Astrocyte (in vitro differentiated cells and primary cell): ENCODE results near the gene CDC20B.

Experiments
- EZH2 ChIP-seq: IDR thresholded peaks from 2 replicates; pipeline ENCODE4 v1.6.1; 2012; ENCODE audit warnings: mild to moderate bottlenecking, low read length, inconsistent platforms; ENCODE audit not compliant: insufficient read depth
- TF ChIP-seq, protein P1 (sequence below): IDR thresholded peaks from 2 replicates; pipeline ENCODE4 v1.5.1; 2011; ENCODE audit warnings: low read depth, mild to moderate bottlenecking, inconsistent platforms, low read length, moderate library complexity; ENCODE audit not compliant: insufficient read depth

DNA sequence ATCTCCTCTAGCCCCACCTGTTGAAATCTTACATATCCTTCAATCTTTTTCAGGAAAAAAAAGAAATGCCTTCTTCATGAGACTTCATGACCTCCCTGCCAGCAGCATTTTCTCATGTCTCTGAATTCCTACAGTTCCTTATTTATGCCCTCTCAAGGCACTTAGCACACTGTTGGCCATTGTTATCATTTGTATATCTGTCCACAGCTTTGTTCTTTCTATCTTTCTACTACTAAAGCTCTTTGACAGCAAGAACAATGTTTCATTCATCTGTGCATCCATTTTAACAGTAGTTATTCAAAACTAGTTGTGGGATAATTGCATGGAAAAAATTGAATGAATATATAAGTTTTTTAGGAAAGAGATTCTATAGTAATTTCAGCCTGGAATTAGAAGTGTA is 91.4 kb downstream of the CDC20B start:
- TF ChIP-seq, protein P1, sequence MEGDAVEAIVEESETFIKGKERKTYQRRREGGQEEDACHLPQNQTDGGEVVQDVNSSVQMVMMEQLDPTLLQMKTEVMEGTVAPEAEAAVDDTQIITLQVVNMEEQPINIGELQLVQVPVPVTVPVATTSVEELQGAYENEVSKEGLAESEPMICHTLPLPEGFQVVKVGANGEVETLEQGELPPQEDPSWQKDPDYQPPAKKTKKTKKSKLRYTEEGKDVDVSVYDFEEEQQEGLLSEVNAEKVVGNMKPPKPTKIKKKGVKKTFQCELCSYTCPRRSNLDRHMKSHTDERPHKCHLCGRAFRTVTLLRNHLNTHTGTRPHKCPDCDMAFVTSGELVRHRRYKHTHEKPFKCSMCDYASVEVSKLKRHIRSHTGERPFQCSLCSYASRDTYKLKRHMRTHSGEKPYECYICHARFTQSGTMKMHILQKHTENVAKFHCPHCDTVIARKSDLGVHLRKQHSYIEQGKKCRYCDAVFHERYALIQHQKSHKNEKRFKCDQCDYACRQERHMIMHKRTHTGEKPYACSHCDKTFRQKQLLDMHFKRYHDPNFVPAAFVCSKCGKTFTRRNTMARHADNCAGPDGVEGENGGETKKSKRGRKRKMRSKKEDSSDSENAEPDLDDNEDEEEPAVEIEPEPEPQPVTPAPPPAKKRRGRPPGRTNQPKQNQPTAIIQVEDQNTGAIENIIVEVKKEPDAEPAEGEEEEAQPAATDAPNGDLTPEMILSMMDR, result no peak
- no peak for TF ChIP-seq EZH2
